WTC11 (cell line): ENCODE measurements around the gene RPL35.

Source experiments
- JUN ChIP-seq: sonication (generic); formaldehyde crosslinking; IDR thresholded peaks from 2 replicates; pipeline ENCODE4 v1.8.0; 2023; ENCODE audit warnings: mild to moderate bottlenecking, missing genetic modification reagents
- NFE2L1 ChIP-seq: sonication (generic); formaldehyde crosslinking; IDR thresholded peaks from 2 replicates; pipeline ENCODE4 v1.8.1; 2023; ENCODE audit warnings: missing genetic modification reagents
- TF ChIP-seq, protein P1 (sequence below): fragments of 200-600 bp; IDR thresholded peaks from 2 replicates; pipeline ENCODE4 v1.8.0; 2022; ENCODE audit warnings: antibody characterized with exemption
- TF ChIP-seq, protein P2 (sequence below): sonication (generic); formaldehyde crosslinking; IDR thresholded peaks from 2 replicates; pipeline ENCODE4 v1.8.0; 2023; ENCODE audit warnings: missing genetic modification reagents
- TF ChIP-seq, protein P3 (sequence below): sonication (generic); formaldehyde crosslinking; IDR thresholded peaks from 2 replicates; pipeline ENCODE4 v1.8.1; 2023; ENCODE audit warnings: mild to moderate bottlenecking, missing genetic modification reagents, moderate library complexity
- TF ChIP-seq, protein P4 (sequence below): sonication (generic); formaldehyde crosslinking; IDR thresholded peaks from 2 replicates; pipeline ENCODE4 v1.8.0; 2022; ENCODE audit warnings: mild to moderate bottlenecking, missing genetic modification reagents

DNA sequence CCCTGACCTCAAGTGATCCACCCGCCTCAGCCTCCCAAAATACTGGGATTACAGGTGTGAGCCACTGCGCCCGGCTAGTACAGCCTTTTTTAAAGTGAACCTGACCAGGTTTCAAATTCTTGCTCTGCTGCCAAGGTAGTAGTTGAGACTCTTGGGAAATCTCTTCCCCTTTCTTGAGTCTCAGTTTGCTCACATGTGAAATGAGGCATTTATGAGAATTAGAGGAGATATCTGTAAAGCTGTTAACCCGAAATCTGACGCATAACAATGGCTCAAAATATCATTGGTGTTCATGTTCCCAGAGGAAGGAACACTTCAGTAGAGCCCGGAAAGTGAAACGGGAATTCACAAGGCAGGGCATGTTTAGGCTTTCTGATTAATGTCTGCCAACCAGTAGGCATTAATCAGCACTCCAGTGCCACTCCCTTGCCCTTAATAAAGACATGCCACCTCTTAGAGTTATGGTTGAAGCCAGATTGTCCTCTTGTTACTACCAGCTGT is 1.7 kb upstream of the RPL35 start:
- TF ChIP-seq NFE2L1 (CRISPR knock-in tag) (no peak), JUN (no peak)
- TF ChIP-seq, protein P1, sequence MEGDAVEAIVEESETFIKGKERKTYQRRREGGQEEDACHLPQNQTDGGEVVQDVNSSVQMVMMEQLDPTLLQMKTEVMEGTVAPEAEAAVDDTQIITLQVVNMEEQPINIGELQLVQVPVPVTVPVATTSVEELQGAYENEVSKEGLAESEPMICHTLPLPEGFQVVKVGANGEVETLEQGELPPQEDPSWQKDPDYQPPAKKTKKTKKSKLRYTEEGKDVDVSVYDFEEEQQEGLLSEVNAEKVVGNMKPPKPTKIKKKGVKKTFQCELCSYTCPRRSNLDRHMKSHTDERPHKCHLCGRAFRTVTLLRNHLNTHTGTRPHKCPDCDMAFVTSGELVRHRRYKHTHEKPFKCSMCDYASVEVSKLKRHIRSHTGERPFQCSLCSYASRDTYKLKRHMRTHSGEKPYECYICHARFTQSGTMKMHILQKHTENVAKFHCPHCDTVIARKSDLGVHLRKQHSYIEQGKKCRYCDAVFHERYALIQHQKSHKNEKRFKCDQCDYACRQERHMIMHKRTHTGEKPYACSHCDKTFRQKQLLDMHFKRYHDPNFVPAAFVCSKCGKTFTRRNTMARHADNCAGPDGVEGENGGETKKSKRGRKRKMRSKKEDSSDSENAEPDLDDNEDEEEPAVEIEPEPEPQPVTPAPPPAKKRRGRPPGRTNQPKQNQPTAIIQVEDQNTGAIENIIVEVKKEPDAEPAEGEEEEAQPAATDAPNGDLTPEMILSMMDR, result no peak
- TF ChIP-seq, protein P2, sequence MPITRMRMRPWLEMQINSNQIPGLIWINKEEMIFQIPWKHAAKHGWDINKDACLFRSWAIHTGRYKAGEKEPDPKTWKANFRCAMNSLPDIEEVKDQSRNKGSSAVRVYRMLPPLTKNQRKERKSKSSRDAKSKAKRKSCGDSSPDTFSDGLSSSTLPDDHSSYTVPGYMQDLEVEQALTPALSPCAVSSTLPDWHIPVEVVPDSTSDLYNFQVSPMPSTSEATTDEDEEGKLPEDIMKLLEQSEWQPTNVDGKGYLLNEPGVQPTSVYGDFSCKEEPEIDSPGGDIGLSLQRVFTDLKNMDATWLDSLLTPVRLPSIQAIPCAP (CRISPR knock-in tag), result no peak
- TF ChIP-seq, protein P3, sequence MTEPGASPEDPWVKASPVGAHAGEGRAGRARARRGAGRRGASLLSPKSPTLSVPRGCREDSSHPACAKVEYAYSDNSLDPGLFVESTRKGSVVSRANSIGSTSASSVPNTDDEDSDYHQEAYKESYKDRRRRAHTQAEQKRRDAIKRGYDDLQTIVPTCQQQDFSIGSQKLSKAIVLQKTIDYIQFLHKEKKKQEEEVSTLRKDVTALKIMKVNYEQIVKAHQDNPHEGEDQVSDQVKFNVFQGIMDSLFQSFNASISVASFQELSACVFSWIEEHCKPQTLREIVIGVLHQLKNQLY (CRISPR knock-in tag), result no peak
- TF ChIP-seq, protein P4, sequence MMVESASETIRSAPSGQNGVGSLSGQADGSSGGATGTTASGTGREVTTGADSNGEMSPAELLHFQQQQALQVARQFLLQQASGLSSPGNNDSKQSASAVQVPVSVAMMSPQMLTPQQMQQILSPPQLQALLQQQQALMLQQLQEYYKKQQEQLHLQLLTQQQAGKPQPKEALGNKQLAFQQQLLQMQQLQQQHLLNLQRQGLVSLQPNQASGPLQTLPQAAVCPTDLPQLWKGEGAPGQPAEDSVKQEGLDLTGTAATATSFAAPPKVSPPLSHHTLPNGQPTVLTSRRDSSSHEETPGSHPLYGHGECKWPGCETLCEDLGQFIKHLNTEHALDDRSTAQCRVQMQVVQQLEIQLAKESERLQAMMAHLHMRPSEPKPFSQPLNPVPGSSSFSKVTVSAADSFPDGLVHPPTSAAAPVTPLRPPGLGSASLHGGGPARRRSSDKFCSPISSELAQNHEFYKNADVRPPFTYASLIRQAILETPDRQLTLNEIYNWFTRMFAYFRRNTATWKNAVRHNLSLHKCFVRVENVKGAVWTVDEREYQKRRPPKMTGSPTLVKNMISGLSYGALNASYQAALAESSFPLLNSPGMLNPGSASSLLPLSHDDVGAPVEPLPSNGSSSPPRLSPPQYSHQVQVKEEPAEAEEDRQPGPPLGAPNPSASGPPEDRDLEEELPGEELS, result no peak
